ENCODE measurements around the gene TEKT3.

The TEKT3 gene

DNA sequence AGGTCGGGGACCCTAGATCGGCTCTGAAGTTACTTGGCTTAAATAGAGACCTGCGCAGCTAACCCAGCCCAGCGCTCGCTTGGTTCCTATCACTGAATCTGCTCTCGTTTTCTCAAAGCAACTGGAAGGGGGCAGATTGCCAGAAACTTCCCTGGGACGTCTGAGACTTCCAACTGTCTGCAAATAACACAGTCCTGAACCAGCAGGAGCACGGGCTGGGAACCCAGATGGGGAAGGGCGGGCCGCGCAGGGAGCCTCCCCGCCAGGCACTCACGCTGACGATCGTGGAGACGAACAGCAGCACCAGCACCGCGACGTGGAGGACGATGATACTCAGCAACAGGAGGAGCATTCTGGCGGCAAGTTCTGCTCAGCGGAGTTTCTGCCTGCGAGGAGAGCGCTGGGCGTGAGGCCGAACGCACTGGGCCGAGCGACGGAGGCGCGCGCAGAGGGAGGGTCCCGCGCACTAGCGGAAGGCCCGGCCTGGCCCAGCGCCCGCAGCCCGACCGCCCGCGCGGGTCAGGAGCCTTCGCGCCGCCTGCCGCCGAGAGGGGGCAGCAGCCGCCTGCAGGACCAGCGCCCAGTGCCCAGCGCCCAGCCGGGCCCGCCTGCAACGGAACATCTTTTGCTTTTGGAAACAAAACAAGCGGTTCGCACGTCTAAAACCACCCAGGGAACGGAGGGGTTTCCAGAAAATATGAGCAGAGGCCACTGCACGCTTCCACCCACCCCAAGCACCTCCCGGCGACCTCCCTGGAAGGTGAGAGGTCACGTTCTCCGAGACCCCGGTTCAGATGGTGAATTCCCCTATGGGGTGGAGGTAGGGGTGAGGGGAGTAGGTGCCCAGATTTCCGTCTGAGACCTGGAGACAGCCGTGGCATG is 80.8 kb downstream of the TEKT3 start (continued):
- TF ChIP-seq, protein P1, sequence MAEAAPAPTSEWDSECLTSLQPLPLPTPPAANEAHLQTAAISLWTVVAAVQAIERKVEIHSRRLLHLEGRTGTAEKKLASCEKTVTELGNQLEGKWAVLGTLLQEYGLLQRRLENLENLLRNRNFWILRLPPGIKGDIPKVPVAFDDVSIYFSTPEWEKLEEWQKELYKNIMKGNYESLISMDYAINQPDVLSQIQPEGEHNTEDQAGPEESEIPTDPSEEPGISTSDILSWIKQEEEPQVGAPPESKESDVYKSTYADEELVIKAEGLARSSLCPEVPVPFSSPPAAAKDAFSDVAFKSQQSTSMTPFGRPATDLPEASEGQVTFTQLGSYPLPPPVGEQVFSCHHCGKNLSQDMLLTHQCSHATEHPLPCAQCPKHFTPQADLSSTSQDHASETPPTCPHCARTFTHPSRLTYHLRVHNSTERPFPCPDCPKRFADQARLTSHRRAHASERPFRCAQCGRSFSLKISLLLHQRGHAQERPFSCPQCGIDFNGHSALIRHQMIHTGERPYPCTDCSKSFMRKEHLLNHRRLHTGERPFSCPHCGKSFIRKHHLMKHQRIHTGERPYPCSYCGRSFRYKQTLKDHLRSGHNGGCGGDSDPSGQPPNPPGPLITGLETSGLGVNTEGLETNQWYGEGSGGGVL (tag by site-specific recombination; IDR thresholded peaks at IDR 0.05) = no peak
- TF ChIP-seq YY2 (tag by site-specific recombination; IDR thresholded peaks at IDR 0.05) (no peak), ZBTB48 (tag by site-specific recombination; IDR thresholded peaks at IDR 0.05) (peak; percentile 56; the same call in 1 of the 2 replicates), WT1 (tag by site-specific recombination; IDR thresholded peaks at IDR 0.05) (peak; percentile 25; the same call in 1 of the 2 replicates), ZNF596 (tag by site-specific recombination; IDR thresholded peaks at IDR 0.05) (peak; percentile 53; the same call in 1 of the 2 replicates), ZNF354C (tag by site-specific recombination; IDR thresholded peaks at IDR 0.05; ENCODE audit: borderline replicate concordance, low read depth) (no peak), ZBTB17 (tag by site-specific recombination; IDR thresholded peaks at IDR 0.05) (peak; percentile 99), ZNF211 (tag by site-specific recombination; IDR thresholded peaks at IDR 0.05; ENCODE audit: low read depth) (no peak), SP3 (tag by site-specific recombination; IDR thresholded peaks at IDR 0.05) (0 out of 2 replicates have a peak, but pooled peaks have one; percentile 23), ZNF791 (tag by site-specific recombination; IDR thresholded peaks at IDR 0.05) (no peak), ZNF561 (tag by site-specific recombination; IDR thresholded peaks at IDR 0.05; ENCODE audit: borderline replicate concordance) (peak; percentile 89; the same call in 1 of the 2 replicates), SP7 (tag by site-specific recombination; IDR thresholded peaks at IDR 0.05) (peak; percentile 80), ZNF140 (tag by site-specific recombination; IDR thresholded peaks at IDR 0.05) (no peak), ZXDB (tag by site-specific recombination; IDR thresholded peaks at IDR 0.05) (peak; percentile 41; the same call in 1 of the 2 replicates), ZSCAN30 (tag by site-specific recombination; IDR thresholded peaks at IDR 0.05) (peak; percentile 85), ZNF335 (tag by site-specific recombination; conservative IDR thresholded peaks at IDR 0.05) (peak; percentile 88), ZNF707 (tag by site-specific recombination; IDR thresholded peaks at IDR 0.05) (no peak), GLIS2 (tag by site-specific recombination; IDR thresholded peaks at IDR 0.05) (peak; percentile 96)
- TF ChIP-seq, protein P2, sequence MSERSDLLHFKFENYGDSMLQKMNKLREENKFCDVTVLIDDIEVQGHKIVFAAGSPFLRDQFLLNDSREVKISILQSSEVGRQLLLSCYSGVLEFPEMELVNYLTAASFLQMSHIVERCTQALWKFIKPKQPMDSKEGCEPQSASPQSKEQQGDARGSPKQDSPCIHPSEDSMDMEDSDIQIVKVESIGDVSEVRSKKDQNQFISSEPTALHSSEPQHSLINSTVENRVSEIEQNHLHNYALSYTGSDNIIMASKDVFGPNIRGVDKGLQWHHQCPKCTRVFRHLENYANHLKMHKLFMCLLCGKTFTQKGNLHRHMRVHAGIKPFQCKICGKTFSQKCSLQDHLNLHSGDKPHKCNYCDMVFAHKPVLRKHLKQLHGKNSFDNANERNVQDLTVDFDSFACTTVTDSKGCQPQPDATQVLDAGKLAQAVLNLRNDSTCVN (tag by site-specific recombination; optimal IDR thresholded peaks at IDR 0.05) = peak; percentile 95
- TF ChIP-seq, protein P3, sequence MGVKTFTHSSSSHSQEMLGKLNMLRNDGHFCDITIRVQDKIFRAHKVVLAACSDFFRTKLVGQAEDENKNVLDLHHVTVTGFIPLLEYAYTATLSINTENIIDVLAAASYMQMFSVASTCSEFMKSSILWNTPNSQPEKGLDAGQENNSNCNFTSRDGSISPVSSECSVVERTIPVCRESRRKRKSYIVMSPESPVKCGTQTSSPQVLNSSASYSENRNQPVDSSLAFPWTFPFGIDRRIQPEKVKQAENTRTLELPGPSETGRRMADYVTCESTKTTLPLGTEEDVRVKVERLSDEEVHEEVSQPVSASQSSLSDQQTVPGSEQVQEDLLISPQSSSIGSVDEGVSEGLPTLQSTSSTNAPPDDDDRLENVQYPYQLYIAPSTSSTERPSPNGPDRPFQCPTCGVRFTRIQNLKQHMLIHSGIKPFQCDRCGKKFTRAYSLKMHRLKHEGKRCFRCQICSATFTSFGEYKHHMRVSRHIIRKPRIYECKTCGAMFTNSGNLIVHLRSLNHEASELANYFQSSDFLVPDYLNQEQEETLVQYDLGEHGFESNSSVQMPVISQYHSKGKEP (tag by site-specific recombination; IDR thresholded peaks at IDR 0.05) = peak; percentile 56; the same call in 1 of the 2 replicates
- TF ChIP-seq, protein P4, sequence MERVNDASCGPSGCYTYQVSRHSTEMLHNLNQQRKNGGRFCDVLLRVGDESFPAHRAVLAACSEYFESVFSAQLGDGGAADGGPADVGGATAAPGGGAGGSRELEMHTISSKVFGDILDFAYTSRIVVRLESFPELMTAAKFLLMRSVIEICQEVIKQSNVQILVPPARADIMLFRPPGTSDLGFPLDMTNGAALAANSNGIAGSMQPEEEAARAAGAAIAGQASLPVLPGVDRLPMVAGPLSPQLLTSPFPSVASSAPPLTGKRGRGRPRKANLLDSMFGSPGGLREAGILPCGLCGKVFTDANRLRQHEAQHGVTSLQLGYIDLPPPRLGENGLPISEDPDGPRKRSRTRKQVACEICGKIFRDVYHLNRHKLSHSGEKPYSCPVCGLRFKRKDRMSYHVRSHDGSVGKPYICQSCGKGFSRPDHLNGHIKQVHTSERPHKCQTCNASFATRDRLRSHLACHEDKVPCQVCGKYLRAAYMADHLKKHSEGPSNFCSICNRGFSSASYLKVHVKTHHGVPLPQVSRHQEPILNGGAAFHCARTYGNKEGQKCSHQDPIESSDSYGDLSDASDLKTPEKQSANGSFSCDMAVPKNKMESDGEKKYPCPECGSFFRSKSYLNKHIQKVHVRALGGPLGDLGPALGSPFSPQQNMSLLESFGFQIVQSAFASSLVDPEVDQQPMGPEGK (tag by site-specific recombination; IDR thresholded peaks at IDR 0.05) = peak; percentile 39; the same call in 1 of the 2 replicates
- TF ChIP-seq, protein P5, sequence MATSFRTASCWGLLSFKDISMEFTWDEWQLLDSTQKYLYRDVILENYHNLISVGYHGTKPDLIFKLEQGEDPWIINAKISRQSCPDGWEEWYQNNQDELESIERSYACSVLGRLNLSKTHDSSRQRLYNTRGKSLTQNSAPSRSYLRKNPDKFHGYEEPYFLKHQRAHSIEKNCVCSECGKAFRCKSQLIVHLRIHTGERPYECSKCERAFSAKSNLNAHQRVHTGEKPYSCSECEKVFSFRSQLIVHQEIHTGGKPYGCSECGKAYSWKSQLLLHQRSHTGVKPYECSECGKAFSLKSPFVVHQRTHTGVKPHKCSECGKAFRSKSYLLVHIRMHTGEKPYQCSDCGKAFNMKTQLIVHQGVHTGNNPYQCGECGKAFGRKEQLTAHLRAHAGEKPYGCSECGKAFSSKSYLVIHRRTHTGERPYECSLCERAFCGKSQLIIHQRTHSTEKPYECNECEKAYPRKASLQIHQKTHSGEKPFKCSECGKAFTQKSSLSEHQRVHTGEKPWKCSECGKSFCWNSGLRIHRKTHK (tag by site-specific recombination; IDR thresholded peaks at IDR 0.05) = no peak
- TF ChIP-seq, protein P6, sequence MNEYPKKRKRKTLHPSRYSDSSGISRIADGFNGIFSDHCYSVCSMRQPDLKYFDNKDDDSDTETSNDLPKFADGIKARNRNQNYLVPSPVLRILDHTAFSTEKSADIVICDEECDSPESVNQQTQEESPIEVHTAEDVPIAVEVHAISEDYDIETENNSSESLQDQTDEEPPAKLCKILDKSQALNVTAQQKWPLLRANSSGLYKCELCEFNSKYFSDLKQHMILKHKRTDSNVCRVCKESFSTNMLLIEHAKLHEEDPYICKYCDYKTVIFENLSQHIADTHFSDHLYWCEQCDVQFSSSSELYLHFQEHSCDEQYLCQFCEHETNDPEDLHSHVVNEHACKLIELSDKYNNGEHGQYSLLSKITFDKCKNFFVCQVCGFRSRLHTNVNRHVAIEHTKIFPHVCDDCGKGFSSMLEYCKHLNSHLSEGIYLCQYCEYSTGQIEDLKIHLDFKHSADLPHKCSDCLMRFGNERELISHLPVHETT (tag by site-specific recombination; IDR thresholded peaks at IDR 0.05) = 0 out of 2 replicates have a peak, but pooled peaks have one; percentile 26
- TF ChIP-seq, protein P7, sequence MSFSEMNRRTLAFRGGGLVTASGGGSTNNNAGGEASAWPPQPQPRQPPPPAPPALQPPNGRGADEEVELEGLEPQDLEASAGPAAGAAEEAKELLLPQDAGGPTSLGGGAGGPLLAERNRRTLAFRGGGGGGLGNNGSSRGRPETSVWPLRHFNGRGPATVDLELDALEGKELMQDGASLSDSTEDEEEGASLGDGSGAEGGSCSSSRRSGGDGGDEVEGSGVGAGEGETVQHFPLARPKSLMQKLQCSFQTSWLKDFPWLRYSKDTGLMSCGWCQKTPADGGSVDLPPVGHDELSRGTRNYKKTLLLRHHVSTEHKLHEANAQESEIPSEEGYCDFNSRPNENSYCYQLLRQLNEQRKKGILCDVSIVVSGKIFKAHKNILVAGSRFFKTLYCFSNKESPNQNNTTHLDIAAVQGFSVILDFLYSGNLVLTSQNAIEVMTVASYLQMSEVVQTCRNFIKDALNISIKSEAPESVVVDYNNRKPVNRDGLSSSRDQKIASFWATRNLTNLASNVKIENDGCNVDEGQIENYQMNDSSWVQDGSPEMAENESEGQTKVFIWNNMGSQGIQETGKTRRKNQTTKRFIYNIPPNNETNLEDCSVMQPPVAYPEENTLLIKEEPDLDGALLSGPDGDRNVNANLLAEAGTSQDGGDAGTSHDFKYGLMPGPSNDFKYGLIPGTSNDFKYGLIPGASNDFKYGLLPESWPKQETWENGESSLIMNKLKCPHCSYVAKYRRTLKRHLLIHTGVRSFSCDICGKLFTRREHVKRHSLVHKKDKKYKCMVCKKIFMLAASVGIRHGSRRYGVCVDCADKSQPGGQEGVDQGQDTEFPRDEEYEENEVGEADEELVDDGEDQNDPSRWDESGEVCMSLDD (tag by site-specific recombination; IDR thresholded peaks at IDR 0.05) = no peak
